Ascending aorta (tissue), 2 donors: Measurements from ENCODE around the gene SELPLG. TPM values are rescaled to one million over a fixed set of nuclear protein-coding genes. Genes with fewer than 3 reads are reported as not detected.

Experiments
- DNase-seq, 2 donors: peaks; one replicate each; pipeline ENCODE4 v3.0.0-alpha.2; 2019; ENCODE audit warnings: low spot score in 2 of 2
- H3K27ac ChIP-seq, 2 donors: fragments of 200-600 bp; sonication (generic); one replicate each; pipeline ENCODE4 v1.5.1; 2016 to 2017; ENCODE audit warnings: mild to moderate bottlenecking in 1 of 2
- H3K27me3 ChIP-seq: fragments of 200-600 bp; sonication (generic); one replicate; pipeline ENCODE4 v1.5.1; 2017
- H3K36me3 ChIP-seq, 2 donors: fragments of 200-600 bp; sonication (generic); one replicate each; pipeline ENCODE4 v1.5.1; 2016
- H3K4me1 ChIP-seq, 2 donors: fragments of 200-600 bp; sonication (generic); one replicate each; pipeline ENCODE4 v1.5.1; 2016 to 2017; ENCODE audit warnings: mild to moderate bottlenecking in 1 of 2
- H3K4me3 ChIP-seq, 2 donors: fragments of 200-600 bp; sonication (generic); one replicate each; pipeline ENCODE4 v1.5.1; 2016 to 2017; ENCODE audit warnings: mild to moderate bottlenecking in 1 of 2
- H3K9me3 ChIP-seq, 2 donors: fragments of 200-600 bp; sonication (generic); one replicate each; pipeline ENCODE4 v1.5.1; 2016
- intact Hi-C: fragments of 100-400 bp; cut with DNase I; formaldehyde crosslinking; loops from one replicate; pipeline ENCODE4 v1.15.1; 2023
- total RNA-seq: library from RNA; depleted of rRNA; stranded (reverse); fragments of >200 nt; gene quantifications from one replicate; pipeline ENCODE4 v1.1.0, GENCODE V29; 2016
- TF ChIP-seq, protein P1 (sequence below), 3 experiments: fragments of 200-600 bp in 2 of 3; fragments of 450-650 bp in 1 of 3; sonication (generic) in 2 of 3; IDR thresholded peaks; one replicate each; pipeline ENCODE4 v1.5.1; 2016 to 2019; ENCODE audit warnings: antibody characterized with exemption in 3 of 3, mild to moderate bottlenecking in 1 of 3, moderate library complexity in 1 of 3

The SELPLG gene
- total RNA-seq, 1 donor from 2014 or later = 2.6 TPM

DNA sequence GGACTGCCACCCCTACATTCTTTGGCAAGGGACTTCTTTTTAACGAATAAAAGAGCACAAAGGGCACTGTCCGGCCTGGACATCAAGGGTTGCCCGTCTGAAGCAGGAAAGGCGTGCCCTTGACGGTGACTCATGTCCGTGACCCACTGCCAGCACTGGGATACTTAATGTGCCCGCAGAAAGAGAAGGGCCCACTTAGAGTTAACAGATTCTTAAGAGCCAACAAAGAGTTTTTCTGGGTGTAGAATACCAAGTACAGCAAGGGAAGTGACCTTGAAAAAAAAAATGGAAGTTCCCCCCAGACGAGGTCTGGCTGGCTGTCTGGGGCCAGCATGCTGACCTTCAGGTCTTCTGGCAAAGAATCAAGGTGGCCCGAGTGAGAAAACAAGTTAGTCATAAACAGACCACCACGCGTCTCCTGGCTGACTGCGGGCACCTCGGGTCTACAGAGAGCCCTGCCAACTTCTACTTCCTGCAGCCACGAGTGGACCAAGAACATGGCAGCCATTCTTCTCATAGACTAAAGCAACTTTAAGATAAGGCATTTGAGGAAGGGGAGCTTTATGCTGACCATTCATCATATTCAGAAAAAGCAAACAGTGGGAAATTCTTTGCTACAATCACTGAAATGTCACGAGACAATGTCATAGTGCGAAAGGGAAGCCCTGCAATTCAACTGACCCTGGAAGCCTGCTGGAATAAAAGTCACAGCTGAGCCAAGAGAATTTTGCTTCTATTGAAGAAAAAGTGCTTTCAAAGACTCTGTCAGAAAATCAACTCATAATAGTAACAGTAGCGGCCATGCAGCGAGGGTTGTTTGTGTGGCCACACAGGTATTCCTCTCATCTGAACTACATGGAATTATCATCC is 10.5 kb upstream of the SELPLG start:
- Histone ChIP-seq H3K9me3 (no peaks in the 10 kb centered on the region), H3K27ac (peak overlapping the region; percentile 63 to 71), H3K4me3 (no peak overlapping the region), H3K36me3 (peaks cover 29 to 43% of the 10 kb centered on the region in 2 donors), H3K4me1 (peaks cover 5 to 21% of the 10 kb centered on the region in 2 donors), H3K27me3 (no peaks in the 10 kb centered on the region)
- intact Hi-C loops = loop anchor here (1.0 to 10.0 kb wide), 3 partner anchors 20 to 451 kb away; partner anchors contain the start of genes ALKBH2, UNG and USP30
- peak in 1 of 2 donors; percentile 85 for DNase-seq
- TF ChIP-seq, protein P1, sequence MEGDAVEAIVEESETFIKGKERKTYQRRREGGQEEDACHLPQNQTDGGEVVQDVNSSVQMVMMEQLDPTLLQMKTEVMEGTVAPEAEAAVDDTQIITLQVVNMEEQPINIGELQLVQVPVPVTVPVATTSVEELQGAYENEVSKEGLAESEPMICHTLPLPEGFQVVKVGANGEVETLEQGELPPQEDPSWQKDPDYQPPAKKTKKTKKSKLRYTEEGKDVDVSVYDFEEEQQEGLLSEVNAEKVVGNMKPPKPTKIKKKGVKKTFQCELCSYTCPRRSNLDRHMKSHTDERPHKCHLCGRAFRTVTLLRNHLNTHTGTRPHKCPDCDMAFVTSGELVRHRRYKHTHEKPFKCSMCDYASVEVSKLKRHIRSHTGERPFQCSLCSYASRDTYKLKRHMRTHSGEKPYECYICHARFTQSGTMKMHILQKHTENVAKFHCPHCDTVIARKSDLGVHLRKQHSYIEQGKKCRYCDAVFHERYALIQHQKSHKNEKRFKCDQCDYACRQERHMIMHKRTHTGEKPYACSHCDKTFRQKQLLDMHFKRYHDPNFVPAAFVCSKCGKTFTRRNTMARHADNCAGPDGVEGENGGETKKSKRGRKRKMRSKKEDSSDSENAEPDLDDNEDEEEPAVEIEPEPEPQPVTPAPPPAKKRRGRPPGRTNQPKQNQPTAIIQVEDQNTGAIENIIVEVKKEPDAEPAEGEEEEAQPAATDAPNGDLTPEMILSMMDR (IDR thresholded peaks at IDR 0.05) = no peak

DNA sequence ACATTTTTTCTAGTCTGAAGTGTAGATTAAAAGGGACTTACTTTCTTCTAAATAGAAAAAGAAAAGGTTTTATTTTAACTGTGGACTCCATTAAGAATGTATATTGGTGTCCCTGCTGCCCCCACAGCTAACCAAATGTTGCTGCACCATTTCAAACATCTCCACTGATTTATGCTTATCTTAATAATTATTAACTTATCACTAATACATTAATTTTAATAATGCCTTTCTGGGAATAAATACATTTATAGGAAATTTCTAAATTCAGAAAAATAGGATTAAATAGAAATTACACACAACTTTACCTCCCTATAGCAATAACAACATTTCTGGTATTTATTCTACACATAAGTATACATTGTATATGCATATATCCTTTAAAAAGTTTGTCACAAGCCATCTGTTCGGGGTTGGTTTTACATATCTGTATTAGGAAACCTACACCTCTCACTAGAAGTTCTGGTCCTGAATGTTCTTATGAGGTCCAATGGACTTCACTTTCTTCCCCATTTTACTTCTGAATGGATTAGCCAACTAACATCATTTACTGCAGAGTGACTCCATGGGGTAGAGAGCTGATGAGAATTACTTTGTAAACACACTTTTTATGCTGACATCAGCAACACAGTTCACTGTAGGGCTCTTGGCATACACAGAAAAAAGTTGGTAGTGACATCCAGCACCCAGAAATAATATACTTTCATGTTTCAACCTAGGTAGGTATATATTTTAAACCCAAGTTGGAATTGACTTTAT is 9.4 kb upstream of the SELPLG start:
- Histone ChIP-seq H3K9me3 (no peaks in the 10 kb centered on the region), H3K27me3 (no peaks in the 10 kb centered on the region), H3K36me3 (peaks cover 19 to 32% of the 10 kb centered on the region in 2 donors), H3K4me1 (peaks cover 11 to 26% of the 10 kb centered on the region in 2 donors), H3K27ac (peak overlapping the region; percentile 63 to 71), H3K4me3 (no peak overlapping the region)
- TF ChIP-seq, protein P1 (IDR thresholded peaks at IDR 0.05) = no peak
- intact Hi-C loops = loop anchor here (1.0 to 10.0 kb wide), 3 partner anchors 21 to 452 kb away; partner anchors contain the start of genes ALKBH2, UNG and USP30
- no peak for DNase-seq

DNA sequence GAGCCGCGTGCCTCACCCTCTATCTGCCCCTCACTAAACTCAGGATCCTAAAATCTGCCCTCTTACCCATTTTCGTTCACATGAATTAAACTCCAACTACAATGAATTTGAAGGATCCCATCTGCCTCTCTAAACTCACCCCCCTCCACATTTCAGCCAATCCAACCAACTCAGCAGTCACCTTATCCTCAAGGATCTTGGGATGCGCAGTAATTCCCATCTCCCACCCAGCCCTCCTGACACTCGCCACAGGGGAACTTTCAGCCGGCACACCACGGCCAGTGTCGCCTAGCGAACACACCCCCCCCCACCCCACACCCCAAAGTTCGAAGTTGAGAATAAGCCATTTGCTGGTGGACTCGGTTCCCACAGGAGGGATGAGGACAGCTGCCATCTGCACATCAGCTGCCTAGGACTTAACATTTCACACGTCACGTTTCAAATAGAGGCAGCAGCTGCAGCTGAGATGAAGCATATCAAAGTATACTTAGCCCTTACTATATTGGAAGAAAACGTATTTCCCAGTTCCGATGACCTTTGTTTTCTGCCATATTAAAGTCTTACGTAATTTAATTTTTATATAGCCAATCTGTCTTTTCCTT is 8.7 kb upstream of the SELPLG start:
- Histone ChIP-seq H3K27ac (peak overlapping the region in 1 of 2 donors; percentile 42), H3K4me1 (peaks cover 13 to 29% of the 10 kb centered on the region in 2 donors)

DNA sequence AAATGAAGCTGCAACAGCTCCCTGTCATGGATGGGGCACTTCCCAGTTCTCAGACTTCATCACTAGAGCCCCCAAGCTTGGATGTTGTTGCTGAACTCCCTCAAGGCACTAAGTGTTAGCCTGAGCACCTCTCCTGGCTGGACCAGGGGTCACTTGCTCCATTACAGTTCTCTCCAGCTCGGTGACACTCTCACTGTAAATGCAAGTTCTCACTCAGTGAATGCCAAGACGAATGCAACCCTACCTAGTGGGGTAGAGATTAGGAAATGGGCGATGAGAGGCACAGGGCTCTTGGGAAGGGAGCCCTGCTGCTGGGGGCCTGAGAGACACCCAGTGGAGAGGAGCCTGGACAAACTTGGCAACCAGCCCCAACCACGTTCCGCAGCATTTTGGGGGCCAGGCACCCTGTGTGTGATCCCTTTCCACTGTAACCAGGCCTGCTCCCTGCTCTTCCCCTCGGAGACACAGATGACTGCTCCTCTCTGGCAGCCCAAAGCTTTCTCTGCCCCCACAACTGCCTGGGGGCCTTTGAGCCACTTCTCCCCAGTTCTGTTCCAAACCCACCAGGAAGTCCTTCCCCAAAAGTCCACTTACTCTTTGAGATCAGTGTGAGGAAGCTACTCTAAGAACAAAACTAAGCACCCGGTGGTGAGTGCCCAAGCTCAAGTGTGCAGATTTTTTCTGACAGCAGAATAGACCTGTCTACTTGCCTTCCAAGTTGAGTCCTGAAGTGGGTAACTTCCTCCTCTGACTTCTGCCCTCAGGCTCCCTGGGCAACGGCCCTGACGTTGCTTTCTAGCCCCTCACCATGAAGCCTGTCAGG is 8.0 kb upstream of the SELPLG start:
- peaks cover 12 to 17% of the 10 kb centered on the region in 2 donors for H3K36me3 ChIP-seq
- H3K4me1 ChIP-seq = peaks cover 13 to 26% of the 10 kb centered on the region in 2 donors
- peak overlapping the region in 1 of 2 donors; percentile 42 for H3K27ac ChIP-seq
- TF ChIP-seq, protein P1 (IDR thresholded peaks at IDR 0.05) = no peak
- intact Hi-C loops = loop anchor here (10.0 kb wide), 2 partner anchors 413 to 453 kb away; partner anchors contain the start of genes ALKBH2, UNG and USP30
- no peak for DNase-seq
- no peaks in the 10 kb centered on the region for H3K27me3 ChIP-seq
- H3K9me3 ChIP-seq = no peaks in the 10 kb centered on the region
- no peak overlapping the region for H3K4me3 ChIP-seq

More for the DNA sequence above, 8.7 kb upstream of the SELPLG start:
- no peak overlapping the region for H3K4me3 ChIP-seq
- H3K9me3 ChIP-seq = no peaks in the 10 kb centered on the region
- no peak for DNase-seq
- intact Hi-C loops = loop anchor here (10.0 kb wide), 2 partner anchors 412 to 452 kb away; partner anchors contain the start of genes ALKBH2, UNG and USP30
- H3K36me3 ChIP-seq = peaks cover 15 to 25% of the 10 kb centered on the region in 2 donors
- TF ChIP-seq, protein P1 (IDR thresholded peaks at IDR 0.05) = no peak
- no peaks in the 10 kb centered on the region for H3K27me3 ChIP-seq
